Endothelial cell (in vitro differentiated cells): ENCODE measurements around the gene ATP13A2. TPM values are rescaled to one million over a fixed set of nuclear protein-coding genes. Genes with fewer than 3 reads are reported as not detected.

Experiments used
- DNase-seq: peaks from one replicate; pipeline ENCODE4 v3.0.0; 2021; ENCODE audit warnings: low spot score
- H3K27ac Mint-ChIP-seq: one replicate; pipeline ENCODE4 v1.8.0; 2021; ENCODE audit warnings: mixed read lengths, inconsistent platforms; ENCODE audit not compliant: unreplicated experiment
- H3K27me3 Mint-ChIP-seq: one replicate; pipeline ENCODE4 v1.8.0; 2021; ENCODE audit warnings: mild to moderate bottlenecking, moderate library complexity, mixed read lengths, inconsistent platforms; ENCODE audit not compliant: unreplicated experiment
- H3K36me3 Mint-ChIP-seq: one replicate; pipeline ENCODE4 v1.8.0; 2021; ENCODE audit warnings: mild to moderate bottlenecking, low read depth, mixed read lengths, inconsistent platforms; ENCODE audit not compliant: unreplicated experiment
- H3K4me1 Mint-ChIP-seq: one replicate; pipeline ENCODE4 v1.8.0; 2021; ENCODE audit warnings: mild to moderate bottlenecking, mixed read lengths, inconsistent platforms; ENCODE audit not compliant: unreplicated experiment
- H3K4me3 Mint-ChIP-seq: one replicate; pipeline ENCODE4 v1.8.0; 2021; ENCODE audit warnings: mild to moderate bottlenecking, mixed read lengths, inconsistent platforms; ENCODE audit not compliant: unreplicated experiment
- H3K9me3 Mint-ChIP-seq: one replicate; pipeline ENCODE4 v1.8.0; 2021; ENCODE audit warnings: mixed read lengths, inconsistent platforms; ENCODE audit not compliant: unreplicated experiment
- total RNA-seq: library from RNA; stranded (reverse); fragmentation: NEBNext Ultra II Directional; extraction: Animal tissue kit (Norgen Biotek cat#: 25700); gene quantifications from one replicate; pipeline ENCODE4 v1.2.1, GENCODE V29; 2021; ENCODE audit not compliant: unreplicated experiment
- TF ChIP-seq, protein P1 (sequence below): fragments of 200-600 bp; sonication (generic); IDR thresholded peaks from one replicate; pipeline ENCODE4 v1.5.0; 2021; ENCODE audit warnings: antibody characterized with exemption; ENCODE audit not compliant: unreplicated experiment

The ATP13A2 gene
- total RNA-seq, 1 donor from 2014 or later, result 55.6 TPM

DNA sequence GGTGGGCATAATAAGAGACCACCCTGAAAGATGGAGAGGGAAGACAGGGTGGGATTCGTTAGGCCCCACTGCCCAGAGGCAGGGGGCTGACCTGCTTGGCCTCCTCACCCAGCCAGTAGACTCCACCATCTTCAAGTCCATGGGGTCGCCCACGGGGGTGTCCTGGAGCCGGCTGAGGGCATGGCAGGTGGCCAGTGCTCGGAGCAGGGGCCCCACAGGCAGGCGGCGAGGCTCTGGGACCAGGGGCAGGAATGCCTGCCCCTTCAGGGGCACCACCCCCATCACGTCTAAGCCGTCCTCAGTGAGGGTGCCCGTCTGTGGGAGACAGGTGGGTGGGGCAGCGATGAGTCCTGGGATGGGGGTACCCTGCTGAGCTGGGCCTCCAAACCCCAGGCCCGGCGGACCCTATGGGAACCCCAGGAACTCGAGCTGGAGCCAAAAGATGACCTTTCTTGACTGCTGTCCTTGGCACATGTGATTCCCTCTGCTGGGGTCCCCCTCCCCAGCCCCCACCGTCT lies 18.1 kb downstream of the ATP13A2 start:
- Mint-ChIP-seq H3K27me3 (peaks cover 3% of the 10 kb centered on the region), H3K4me3 (no peak overlapping the region), H3K27ac (no peak overlapping the region), H3K9me3 (no peaks in the 10 kb centered on the region), H3K36me3 (peaks cover 11% of the 10 kb centered on the region), H3K4me1 (no peaks in the 10 kb centered on the region)
- TF ChIP-seq, protein P1, sequence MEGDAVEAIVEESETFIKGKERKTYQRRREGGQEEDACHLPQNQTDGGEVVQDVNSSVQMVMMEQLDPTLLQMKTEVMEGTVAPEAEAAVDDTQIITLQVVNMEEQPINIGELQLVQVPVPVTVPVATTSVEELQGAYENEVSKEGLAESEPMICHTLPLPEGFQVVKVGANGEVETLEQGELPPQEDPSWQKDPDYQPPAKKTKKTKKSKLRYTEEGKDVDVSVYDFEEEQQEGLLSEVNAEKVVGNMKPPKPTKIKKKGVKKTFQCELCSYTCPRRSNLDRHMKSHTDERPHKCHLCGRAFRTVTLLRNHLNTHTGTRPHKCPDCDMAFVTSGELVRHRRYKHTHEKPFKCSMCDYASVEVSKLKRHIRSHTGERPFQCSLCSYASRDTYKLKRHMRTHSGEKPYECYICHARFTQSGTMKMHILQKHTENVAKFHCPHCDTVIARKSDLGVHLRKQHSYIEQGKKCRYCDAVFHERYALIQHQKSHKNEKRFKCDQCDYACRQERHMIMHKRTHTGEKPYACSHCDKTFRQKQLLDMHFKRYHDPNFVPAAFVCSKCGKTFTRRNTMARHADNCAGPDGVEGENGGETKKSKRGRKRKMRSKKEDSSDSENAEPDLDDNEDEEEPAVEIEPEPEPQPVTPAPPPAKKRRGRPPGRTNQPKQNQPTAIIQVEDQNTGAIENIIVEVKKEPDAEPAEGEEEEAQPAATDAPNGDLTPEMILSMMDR, result no peak
- no peak for DNase-seq

DNA sequence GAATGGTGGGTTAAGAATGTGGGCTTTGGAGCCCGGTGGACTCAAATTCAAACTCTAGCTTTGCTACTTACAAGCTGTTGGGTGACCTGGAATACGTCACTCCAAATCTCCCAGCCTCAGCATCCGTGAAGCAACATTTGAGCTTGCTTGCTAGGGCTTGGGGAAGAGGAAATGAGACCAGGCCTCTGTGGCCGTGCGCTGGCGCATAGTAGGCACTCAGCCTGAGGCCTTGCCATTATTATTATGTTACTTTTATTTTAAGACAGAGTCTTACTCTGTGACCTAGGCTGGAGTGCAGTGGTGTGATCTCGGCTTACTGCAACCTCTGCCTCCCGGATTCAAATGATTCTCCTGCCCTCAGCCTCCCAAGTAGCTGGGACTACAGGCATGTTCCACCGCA lies 19.1 kb downstream of the ATP13A2 start:
- Mint-ChIP-seq H3K36me3 (peaks cover 7% of the 10 kb centered on the region), H3K4me1 (no peaks in the 10 kb centered on the region), H3K9me3 (no peaks in the 10 kb centered on the region), H3K4me3 (no peak overlapping the region), H3K27ac (no peak overlapping the region), H3K27me3 (peaks cover 3% of the 10 kb centered on the region)
- no peak for DNase-seq
- TF ChIP-seq, protein P1, result no peak

DNA sequence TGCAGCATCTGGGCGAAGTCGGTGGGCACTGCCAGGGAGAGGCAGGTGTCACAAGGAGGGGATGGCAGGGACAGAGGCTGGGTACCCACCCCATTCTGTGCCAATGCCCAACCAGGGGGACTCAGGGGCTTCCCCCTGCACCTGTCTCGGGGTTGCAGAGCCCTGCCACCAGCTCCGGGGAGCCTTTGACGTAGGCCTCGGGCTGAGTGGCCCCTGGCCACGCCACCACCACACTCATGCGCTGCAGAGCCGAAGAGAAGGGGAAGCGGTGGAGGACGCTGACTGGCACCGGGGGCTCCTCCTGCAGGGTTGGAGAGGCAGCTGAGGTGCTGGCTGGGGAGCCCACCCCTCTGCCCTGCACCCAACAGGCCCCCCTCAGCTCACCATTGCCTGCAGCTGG lies 19.6 kb downstream of the ATP13A2 start:
- Mint-ChIP-seq H3K36me3 (peaks cover 7% of the 10 kb centered on the region), H3K4me1 (no peaks in the 10 kb centered on the region)
- TF ChIP-seq, protein P1, result no peak

DNA sequence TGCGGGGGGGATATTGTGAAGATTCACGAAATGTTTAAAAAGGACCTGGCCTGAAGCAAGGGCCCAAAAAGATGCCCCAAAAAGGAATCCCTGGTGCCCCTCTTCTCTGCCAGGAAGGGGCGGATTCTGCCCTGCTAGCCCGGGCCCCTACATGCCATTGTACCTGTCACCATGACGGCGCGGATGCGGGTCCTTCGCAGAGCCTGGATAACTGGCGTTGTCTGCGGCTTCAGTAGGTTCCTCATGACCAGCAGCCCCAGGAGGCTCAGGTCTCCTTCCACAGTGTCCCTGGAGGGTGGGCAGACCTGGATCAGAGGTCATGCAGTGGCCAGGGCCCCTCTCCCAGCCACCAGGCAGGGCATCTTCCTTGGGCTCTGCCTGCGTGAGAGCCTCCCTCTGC lies 20.2 kb downstream of the ATP13A2 start:
- Mint-ChIP-seq H3K27ac (no peak overlapping the region), H3K9me3 (no peaks in the 10 kb centered on the region), H3K27me3 (peaks cover 3% of the 10 kb centered on the region), H3K36me3 (peaks cover 7% of the 10 kb centered on the region), H3K4me1 (no peaks in the 10 kb centered on the region), H3K4me3 (peak overlapping the region; percentile 33)
- no peak for DNase-seq
- TF ChIP-seq, protein P1, result no peak

More for the DNA sequence above, 19.6 kb downstream of the ATP13A2 start:
- DNase-seq, result no peak
- Mint-ChIP-seq H3K27ac (no peak overlapping the region), H3K27me3 (peaks cover 3% of the 10 kb centered on the region), H3K9me3 (no peaks in the 10 kb centered on the region), H3K4me3 (no peak overlapping the region)

DNA sequence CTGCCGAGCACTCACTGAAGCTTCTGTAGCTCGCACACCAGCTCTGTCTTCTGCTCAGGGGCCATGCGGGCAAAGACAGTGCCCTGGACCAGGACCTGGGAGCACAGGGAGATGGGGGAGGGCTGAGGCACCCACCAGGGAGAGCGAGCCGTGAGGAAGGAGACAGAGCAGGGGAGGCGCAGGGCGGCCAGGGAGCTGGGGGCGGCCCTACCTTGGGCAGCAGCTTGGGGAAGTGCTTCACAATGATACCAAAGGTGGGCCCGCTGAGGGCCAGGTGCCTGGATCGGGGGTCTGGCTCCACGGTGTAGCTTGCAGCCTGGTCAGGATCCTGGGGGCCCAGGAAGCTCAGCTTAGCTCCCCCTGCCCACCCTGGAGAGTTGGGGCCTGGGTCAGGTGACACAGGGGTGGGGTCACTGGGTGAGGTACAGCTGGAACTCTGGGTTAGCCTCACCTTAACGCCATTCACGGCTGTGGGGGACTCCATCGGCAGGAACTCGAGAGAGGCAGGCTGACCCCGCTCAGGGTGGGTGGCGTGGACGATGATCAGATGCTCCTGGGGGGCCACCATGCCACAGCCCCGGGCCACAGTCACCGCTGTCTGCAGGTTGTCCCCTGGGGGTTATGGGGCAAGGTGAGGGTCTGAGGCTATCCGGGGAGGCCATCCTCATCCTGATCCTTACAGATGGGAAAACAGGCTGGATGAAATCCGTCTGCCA lies 21.9 kb downstream of the ATP13A2 start:
- Mint-ChIP-seq H3K36me3 (peaks cover 3% of the 10 kb centered on the region), H3K4me3 (no peak overlapping the region), H3K4me1 (no peaks in the 10 kb centered on the region), H3K27me3 (peaks cover 3% of the 10 kb centered on the region), H3K9me3 (no peaks in the 10 kb centered on the region), H3K27ac (no peak overlapping the region)
- TF ChIP-seq, protein P1, result no peak
- no peak for DNase-seq
